Kidney glomerular epithelial cell (primary cell): Measurements from ENCODE around the gene DLEC1.
A peak's percentile ranks its signal among the peaks of the same experiment; 100 is the strongest.

Experiments used
- DNase-seq: peaks from one replicate; lab custom pipeline; 2025; lab: John Stamatoyannopoulos, UW

DLEC1 gene

DNA sequence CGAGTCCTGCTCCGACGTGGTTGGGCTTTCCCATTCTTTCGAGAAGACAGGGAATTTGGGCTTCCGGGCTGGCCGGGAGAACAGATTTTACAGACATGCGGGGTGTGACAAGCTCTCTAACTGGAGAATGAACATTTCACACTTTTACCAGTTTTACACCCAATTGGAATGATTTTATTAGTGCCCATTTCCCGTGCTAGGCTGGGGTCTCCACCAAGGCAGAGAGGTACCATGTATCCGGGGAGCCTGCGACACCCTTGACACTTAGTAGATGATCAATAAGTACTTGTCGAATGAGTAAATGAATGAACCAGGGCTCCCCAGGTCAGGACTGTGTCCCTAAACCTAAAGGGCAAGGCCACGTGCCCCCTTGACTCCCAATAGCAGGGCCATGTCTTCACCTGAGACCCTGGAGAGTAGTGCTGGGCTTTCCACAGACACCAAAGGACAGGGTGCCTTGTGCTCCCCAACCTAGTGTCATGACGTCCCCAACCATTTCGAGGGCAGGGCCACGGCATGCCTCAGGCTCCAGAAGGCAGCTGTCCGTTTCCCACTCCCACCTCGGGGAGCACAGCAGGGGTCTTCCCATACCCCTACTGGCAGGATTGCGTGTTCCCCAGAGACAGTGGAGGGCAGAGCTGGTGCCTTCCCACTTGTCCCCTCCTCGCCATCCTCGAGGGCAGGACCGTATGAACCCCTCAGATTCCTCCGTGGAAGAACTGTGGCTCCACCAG, 98.8 kb downstream of the DLEC1 start:
- DNase-seq = no peak

DNA sequence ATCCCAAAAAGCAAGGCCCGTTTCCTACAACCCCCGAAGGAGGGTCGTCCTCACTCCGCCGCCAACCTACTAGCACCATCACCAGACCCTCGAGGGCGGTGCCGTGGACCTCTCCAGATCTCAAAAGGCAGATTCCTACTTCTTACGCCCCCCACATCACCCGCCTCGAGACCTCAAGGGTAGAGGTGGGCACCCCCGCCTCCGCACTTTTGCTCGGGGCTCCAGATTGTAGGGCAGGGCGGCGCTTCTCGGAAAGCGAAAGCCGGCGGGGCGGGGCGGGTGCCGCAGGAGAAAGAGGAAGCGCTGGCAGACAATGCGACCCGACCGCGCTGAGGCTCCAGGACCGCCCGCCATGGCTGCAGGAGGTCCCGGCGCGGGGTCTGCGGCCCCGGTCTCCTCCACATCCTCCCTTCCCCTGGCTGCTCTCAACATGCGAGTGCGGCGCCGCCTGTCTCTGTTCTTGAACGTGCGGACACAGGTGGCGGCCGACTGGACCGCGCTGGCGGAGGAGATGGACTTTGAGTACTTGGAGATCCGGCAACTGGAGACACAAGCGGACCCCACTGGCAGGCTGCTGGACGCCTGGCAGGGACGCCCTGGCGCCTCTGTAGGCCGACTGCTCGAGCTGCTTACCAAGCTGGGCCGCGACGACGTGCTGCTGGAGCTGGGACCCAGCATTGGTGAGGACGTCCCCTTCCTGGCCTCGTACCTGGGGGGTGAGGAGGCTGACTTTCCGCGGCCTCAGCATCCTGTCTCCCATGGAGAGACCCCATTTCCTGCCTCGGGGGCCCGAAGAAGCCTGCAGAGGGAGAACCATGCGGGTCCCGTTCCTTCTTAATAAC, 99.6 kb downstream of the DLEC1 start, which contains the start of gene MYD88:
TSS of gene MYD88 (plus strand) at position 313 of the 842 bp plus-strand sequence. CDS start at position 353, 40 bp downstream.
- DNase-seq = peak; percentile 34

DNA sequence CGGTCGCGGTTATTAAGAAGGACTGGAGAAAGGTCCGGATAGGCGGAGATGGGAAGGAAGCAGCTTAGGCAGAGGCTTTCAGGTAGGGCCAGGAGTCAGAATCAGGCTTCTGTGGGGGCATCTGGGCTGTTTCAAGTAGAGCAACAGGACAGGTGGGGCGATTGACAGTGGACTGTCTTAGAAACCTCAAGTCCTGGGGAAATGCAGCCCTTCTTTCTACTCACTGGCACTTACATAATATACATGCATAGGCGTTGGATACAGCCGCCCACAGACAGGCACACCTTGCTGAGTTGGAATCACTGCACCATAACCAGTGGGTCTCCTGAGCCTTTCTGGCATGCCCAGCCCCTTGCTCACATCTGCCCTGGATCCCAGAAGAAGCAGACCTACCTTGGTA, 100.2 kb downstream of the DLEC1 start:
- peak; percentile 40 for DNase-seq

DNA sequence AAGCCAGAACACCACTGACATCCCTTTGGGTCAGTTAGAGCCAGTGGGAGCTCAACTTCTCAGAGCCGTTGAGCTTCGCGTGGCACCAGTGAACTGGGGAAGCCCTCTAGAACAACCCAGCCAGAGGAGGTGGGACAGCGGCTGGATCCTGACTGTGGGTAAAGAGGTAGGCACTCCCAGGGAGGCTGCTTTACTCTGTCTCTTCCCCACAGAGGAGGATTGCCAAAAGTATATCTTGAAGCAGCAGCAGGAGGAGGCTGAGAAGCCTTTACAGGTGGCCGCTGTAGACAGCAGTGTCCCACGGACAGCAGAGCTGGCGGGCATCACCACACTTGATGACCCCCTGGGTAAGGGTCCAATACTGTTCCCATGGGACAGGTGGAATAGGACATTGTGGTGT, 100.6 kb downstream of the DLEC1 start:
- no peak for DNase-seq

DNA sequence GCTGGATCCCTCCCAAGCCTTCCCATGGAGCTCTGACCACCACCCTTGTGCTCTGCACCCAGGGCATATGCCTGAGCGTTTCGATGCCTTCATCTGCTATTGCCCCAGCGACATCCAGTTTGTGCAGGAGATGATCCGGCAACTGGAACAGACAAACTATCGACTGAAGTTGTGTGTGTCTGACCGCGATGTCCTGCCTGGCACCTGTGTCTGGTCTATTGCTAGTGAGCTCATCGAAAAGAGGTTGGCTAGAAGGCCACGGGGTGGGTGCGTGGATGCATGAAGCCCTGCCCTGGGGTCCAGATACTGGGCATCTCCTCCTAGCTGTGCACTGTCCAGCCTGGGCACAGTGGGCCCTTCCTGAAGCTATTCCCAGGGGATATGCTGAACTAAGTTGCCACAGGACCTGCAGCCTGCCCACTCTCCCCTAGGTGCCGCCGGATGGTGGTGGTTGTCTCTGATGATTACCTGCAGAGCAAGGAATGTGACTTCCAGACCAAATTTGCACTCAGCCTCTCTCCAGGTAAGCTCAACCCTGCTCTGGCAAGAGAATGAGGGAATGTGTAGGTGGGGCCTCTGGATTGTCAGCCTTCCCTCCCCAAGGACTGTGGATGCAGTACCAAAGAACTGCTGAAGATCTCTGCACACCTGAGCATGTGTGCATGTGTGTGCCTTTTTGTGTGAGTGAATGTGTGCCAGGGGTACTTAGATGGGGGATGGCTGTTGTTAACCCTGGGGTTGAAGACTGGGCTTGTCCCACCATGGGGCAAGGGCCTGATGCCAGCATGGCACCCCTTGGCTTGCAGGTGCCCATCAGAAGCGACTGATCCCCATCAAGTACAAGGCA, 101.5 kb downstream of the DLEC1 start:
- no peak for DNase-seq

DNA sequence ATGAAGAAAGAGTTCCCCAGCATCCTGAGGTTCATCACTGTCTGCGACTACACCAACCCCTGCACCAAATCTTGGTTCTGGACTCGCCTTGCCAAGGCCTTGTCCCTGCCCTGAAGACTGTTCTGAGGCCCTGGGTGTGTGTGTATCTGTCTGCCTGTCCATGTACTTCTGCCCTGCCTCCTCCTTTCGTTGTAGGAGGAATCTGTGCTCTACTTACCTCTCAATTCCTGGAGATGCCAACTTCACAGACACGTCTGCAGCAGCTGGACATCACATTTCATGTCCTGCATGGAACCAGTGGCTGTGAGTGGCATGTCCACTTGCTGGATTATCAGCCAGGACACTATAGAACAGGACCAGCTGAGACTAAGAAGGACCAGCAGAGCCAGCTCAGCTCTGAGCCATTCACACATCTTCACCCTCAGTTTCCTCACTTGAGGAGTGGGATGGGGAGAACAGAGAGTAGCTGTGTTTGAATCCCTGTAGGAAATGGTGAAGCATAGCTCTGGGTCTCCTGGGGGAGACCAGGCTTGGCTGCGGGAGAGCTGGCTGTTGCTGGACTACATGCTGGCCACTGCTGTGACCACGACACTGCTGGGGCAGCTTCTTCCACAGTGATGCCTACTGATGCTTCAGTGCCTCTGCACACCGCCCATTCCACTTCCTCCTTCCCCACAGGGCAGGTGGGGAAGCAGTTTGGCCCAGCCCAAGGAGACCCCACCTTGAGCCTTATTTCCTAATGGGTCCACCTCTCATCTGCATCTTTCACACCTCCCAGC, 102.4 kb downstream of the DLEC1 start:
- no peak for DNase-seq

DNA sequence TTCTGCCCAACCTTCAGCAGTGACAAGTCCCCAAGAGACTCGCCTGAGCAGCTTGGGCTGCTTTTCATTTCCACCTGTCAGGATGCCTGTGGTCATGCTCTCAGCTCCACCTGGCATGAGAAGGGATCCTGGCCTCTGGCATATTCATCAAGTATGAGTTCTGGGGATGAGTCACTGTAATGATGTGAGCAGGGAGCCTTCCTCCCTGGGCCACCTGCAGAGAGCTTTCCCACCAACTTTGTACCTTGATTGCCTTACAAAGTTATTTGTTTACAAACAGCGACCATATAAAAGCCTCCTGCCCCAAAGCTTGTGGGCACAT, 102.9 kb downstream of the DLEC1 start:
- DNase-seq = peak; percentile 37

DNA sequence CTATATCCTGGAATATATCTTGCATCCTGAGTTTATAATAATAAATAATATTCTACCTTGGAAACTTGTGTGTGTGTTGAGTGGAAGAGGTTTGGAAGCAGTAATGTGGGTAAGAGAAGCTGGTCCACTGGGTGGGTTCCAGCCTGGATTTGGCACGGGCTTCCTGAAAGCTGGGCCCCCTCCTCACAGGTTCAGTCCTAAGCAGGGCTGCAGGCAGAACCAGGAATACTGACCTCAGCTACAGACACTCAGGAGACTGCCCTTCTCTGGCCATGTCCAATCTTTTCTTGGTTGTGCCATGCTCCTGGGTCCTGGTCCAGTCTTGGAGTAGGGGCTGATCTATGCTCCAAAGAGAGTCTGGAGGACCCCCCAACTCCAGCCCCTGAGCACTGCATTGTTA, 104.0 kb downstream of the DLEC1 start:
- DNase-seq = no peak

DNA sequence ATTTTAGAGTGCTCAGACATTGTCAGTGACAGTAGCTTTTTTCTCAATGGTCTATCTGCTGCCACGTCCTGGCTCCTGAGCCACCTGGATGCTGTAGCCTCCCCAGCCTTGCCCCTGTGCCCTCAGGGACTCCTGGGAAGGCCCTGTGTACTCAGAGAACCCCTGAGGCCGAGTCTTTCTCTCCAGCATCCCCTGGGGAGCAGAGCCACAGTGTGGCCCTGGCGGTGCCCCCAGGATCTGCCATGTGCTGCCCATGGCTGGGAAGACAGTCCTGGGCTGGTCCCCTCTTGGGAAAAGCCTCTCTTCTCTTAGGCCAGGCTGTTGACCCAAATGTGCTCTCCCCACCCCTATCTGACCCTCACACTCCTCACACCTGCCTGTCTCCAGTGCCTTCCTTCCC, 104.5 kb downstream of the DLEC1 start:
- DNase-seq = no peak

DNA sequence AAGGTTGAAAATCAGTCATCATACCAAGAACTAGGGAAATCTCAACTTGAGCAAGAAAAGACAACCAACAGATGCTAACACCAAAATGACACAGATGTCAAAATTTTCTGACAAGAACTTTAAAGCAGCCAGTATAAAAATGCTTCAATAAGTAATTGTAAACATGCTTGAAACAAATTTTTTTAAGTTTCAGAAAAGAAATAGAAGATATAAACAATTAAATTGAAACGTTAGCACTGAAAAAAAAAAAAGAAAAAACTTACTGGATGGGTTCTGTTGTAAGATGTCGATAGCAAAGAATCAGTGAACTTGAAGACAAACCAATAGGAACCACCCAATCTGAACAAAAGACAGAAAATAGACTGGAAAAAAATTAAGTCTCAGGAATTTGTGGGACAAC, 107.5 kb downstream of the DLEC1 start:
- DNase-seq = no peak

DNA sequence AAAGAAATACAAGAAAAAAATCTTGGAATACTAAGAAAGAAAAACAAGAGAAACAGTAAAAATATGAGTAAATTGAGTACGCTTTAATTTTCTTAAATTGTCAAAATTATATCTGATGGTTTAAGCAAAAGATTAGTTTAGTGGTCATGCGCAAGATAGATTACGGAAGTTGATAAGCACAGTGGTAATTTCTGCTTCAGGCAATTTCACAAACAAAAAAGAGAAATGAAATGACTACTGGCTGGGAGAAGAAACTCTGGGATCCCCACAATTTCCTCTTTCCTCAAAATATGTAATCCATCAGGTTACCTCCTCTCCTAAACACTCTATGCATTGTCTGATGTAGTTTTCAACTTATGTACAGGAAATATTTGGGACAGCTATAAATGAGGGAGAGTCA, 108.4 kb downstream of the DLEC1 start:
- no peak for DNase-seq

DNA sequence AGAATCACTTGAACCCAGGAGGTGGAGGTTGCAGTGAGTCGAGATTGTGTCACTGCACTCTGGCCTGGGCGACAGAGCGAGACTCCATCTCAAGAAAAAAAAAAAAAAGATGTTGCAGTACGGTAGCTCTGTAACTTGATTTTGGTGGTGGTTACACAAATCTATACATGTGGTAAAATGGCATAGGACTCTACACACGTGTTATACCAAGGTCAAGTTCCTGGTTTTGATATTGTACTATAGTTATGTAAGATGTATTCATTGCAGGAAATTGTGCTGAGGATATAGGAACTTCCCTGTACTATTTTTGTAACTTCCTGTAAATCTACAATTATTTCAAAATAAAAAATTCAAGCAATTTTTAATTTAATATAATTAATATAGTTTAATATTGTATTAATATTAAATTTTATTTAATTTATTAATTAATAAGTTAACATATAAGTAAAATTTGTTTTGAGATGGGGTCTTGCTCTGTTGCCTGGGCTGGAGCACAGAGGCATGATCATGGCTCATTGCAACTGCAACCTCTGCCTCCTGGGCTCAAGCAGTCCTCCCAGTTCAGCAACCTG, 109.4 kb downstream of the DLEC1 start:
- DNase-seq = no peak

DNA sequence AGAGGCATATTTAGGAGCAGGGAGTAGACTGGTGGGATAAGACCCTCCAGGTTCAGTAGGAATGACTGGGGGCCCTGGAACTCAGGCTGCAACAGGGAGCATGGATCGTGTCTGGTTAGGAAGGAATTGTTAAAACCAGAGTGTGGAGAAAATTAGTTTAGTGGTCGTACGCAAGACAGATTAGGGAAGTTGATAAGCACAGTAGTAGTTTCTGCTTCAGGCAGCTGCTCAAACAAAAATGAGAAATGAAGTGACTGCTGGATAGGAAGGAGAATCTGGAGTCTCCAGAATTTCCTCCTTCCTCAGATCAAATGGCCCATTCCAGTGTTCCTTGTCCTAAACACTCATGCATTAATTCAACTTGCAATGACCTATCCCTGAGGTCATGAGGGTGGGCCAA, 110.7 kb downstream of the DLEC1 start:
- DNase-seq = no peak

DNA sequence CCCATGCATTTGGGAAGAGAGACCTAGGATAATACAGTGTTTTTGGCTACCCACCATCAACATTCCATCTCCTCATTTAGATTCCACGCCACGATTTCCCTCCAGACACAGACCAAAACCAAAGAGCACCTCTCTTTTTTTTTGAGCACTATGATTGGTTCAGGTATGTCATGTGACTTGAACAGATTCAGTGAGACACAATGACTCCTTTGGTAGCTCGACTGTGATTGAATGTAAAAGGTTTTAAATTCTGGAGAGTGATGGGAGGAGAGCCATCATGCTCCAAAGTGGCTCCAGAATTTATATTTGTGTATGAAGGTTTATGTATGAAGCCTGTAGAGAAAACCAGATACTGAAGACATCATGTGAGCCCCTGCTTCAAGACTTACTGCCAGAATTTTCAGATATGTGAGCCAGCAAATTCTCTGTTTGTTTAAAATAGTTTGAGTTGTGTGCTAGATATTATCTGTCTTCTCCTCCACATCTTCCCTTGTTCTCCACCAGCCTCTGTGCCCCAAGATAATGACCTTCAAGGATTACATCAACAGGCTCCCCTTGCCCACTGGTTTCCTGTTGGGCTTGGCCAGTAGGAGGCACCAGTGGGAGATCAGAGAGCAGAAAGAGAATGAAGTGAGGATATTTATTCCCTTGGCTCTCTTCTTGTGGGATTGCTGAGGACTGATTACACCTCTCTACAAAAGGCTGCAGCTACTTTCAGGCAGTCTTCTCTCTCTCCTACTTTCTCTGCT, 111.9 kb downstream of the DLEC1 start:
- no peak for DNase-seq

DNA sequence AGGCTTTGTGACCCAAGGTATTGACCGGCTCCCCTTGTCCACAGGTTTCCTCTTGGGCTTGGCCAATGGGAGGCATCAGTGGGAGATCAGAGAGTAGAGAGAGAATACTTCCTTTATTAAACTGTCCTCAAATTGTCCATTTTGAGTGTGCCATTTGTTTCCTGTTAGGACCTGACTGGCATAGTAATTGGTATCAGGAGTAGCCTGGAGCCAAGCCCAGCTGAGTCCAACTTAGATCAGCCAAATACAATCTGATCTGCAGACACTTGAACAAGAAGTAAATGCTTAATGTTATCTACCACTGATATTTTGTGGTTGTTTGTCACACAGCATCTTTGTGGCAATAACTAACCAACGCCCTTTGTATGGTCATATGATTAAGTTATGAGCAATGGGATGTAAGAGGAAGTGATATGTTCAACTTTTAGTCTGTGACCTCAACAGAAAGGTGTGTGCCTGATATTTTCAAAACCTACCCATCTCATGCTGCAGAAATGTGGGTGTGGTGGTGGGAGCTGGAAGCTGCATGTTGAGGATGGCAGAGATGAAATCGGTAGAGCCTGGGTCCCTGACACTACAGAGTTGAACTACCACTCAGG, 112.8 kb downstream of the DLEC1 start:
- no peak for DNase-seq

DNA sequence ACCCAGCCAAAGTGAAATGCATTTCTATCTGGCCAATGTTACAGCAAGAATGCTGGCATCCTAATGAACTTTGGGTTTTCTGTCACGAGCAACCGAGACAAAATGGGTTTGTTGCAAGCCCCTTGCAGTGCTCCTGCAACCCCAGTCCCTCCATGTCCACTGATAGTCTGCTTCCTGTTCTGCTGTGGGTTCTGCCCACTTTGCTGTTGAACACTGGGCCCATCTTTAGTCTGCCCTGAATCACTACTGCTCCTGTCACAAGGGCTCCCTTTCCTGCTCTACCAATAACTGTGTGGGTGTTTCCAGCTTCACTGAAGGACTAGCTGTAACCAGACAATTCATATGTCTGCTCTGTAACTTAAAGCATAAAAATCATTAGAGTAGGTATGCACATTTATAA, 113.6 kb downstream of the DLEC1 start:
- no peak for DNase-seq

DNA sequence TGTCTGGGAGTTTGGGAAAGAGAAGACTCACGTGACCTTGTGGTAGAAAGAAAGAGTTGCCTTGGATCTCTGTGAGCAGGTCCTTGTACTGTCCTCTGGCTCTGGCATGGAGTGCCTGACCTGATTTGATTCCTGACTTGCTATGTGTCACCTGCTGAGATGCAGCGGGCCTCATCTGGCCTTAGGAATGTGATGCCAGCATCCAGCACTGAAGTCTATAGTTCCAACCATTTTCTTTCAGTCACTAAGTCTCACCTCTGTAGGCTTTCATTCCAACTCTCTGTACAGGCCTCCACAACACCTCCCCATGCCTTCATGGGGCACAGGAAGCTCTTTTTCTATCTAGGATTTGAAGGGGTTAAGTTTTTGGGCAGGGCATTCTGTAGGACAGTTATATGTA, 114.2 kb downstream of the DLEC1 start:
- no peak for DNase-seq

DNA sequence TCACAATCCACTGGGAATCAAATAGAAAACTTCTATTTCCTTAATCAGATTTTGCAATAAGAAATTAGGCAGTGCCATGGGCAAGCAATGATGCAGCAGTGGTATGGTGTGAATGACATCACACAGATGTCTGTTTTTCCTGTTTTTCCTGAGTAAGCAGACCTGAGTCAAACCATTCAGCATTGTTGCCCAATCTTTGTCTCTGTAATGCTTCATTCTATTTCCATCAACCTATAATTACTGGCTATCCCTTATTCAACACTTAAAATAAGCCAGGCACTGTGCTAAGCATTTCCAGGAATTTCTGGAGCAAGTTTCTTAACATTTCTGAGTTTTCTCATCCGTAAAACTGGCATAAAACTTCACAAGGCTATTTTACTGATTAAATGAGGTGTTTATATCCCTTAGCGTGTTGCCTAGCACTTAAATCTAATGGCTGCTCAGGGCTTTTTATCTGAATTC, 115.1 kb downstream of the DLEC1 start:
- DNase-seq = peak; percentile 78

DNA sequence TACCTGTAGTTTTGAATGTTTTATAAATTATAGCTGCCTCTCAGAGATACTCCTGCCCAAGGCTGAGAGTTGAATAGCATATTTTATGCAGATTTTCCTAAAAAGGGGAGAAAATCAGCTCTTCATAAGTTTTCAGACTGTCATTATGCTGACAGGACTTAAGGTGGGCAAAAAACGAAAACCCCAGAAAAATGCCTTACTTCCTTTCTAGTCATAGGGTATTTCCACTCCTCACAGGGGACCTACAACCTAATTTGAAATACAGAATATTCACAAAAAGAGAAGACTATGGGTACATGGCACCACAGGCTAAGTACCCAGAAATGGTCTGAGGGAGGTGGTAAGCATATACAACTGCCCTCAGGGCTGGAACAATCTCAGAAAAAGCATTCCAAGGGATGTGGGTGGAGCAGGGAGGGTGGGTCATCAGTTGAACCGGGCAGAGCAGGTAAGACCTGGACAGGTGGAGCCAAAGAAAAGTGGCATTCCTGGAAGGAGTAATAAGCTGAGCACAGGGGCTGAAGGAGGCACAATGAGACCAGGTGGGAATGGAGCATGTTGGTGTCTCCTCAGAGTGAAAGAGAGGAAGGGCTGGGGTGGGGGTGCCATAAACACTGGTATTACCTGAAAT, 115.7 kb downstream of the DLEC1 start:
- no peak for DNase-seq

DNA sequence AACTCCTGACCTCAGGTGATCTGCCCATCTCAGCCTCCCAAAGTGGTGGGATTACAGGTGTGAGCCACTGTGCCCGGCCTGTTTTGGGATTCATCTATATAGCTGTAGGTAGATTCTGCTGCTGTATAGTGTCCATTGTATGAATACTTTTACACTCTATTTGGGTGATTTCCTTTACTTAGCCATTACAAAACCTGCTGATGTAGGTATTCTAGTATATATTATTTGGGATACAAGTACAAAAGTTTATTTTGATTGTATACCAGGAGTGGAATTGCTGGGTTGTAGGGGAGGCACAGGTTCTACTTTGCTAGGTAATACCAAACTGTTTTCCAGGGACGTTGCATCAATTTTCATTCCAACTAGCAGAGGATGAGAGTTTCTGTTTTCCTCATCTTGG, 116.8 kb downstream of the DLEC1 start:
- no peak for DNase-seq
